ENCODE data around the gene SDE2.
"Not testable (repeated sequence)": the region's sequence is repeated elsewhere in the genome, so short reads cannot be mapped to it uniquely, and the experiment has no call there.

The SDE2 gene

GRCh38 chr1:225937048-225937968, 61.8 kb downstream of the SDE2 start:
- no peak overlapping the region for H2BK120ac ChIP-seq (ENCODE audit: low read depth, low read length)
- H4K91ac ChIP-seq (ENCODE audit: low read length): no peak overlapping the region
- no peak overlapping the region for H3K23ac ChIP-seq (ENCODE audit: low read length in 2 of 2)
- H2BK5ac ChIP-seq (ENCODE audit: low read depth, low read length, poor library complexity, severe bottlenecking): no peak overlapping the region
- H3K9ac ChIP-seq (ENCODE audit: low read length): no peak overlapping the region
- H2AFZ ChIP-seq (ENCODE audit: low read depth, low read length): no peak overlapping the region
- peak overlapping the region in 1 of 2 experiments; percentile 7 for H3K4me3 ChIP-seq (ENCODE audit: insufficient read depth in 1 of 2, low read depth in 1 of 2, low read length in 2 of 2)
- peaks cover 2% of the 10 kb centered on the region for H3K4me1 ChIP-seq (ENCODE audit: control insufficient read depth, insufficient read depth, low read depth, low read length)
- H3K4ac ChIP-seq (ENCODE audit: low read depth in 1 of 2, low read length in 2 of 2): no peak overlapping the region
- H3K36me3 ChIP-seq (ENCODE audit: control insufficient read depth in 1 of 2, insufficient read depth in 2 of 2, low read depth in 1 of 2, low read length in 2 of 2): no peaks in the 10 kb centered on the region
- H3K79me1 ChIP-seq (replicated peaks; ENCODE audit: low read length, poor library complexity, severe bottlenecking): no peaks in the 10 kb centered on the region
- no peak overlapping the region for H2BK12ac ChIP-seq (ENCODE audit: low read length in 2 of 2)
- H3K9me3 ChIP-seq (ENCODE audit: control insufficient read depth, low read length): no peaks in the 10 kb centered on the region
- no peak overlapping the region for H2AK5ac ChIP-seq (ENCODE audit: low read length, severe bottlenecking)
- H3K18ac ChIP-seq (ENCODE audit: low read depth in 1 of 2, low read length in 2 of 2): no peak overlapping the region
- peaks cover 0 to 6% of the 10 kb centered on the region in 2 experiments for H3K27me3 ChIP-seq (ENCODE audit: control insufficient read depth in 1 of 2, insufficient read depth in 1 of 2, low read length in 2 of 2)
- no peak overlapping the region for H4K8ac ChIP-seq (ENCODE audit: low read length)
- no peak overlapping the region for H3K4me2 ChIP-seq (ENCODE audit: low read length, poor library complexity, severe bottlenecking)
- no peak for DNase-seq
- H2BK15ac ChIP-seq (ENCODE audit: low read depth, poor library complexity, severe bottlenecking): no peak overlapping the region
- WGBS: 90% methylated on average over 19 of the region's 21 CpGs
- H3K14ac ChIP-seq (ENCODE audit: low read length in 2 of 2): no peak overlapping the region
- H3K27ac ChIP-seq (ENCODE audit: low read length, poor library complexity, severe bottlenecking): no peak overlapping the region

DNA sequence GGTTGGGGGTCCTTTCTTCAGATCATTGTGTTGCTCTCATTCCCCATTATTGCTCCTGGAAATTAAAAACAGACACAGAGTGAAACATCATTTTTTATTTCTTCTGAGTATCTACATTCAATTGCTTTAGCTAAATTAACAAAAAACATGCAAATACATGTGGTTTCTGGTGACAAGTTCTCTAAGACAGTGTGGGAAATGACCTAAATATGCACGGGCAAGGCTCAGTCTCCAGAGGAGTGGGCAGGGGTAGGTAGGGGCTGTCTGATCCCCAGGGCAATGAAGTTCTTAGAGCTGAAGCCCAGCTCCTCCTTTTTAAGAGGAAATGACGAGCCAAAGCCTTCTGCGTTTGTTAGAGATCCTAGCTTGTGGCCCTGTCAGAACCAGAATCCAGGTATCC, 62.6 kb downstream of the SDE2 start:
- Histone ChIP-seq H3K18ac (ENCODE audit: low read depth in 1 of 2, low read length in 2 of 2) (no peak overlapping the region), H4K8ac (ENCODE audit: low read length) (no peak overlapping the region), H3K4ac (ENCODE audit: low read depth in 1 of 2, low read length in 2 of 2) (peak overlapping the region in 1 of 2 experiments; percentile 30), H2BK5ac (ENCODE audit: low read depth, low read length, poor library complexity, severe bottlenecking) (no peak overlapping the region), H3K9ac (ENCODE audit: low read length) (no peak overlapping the region), H3K4me3 (ENCODE audit: insufficient read depth in 1 of 2, low read depth in 1 of 2, low read length in 2 of 2) (no peak overlapping the region), H3K79me1 (replicated peaks; ENCODE audit: low read length, poor library complexity, severe bottlenecking) (no peaks in the 10 kb centered on the region), H3K4me2 (ENCODE audit: low read length, poor library complexity, severe bottlenecking) (no peak overlapping the region), H4K91ac (ENCODE audit: low read length) (no peak overlapping the region), H2BK120ac (ENCODE audit: low read depth, low read length) (no peak overlapping the region), H3K4me1 (ENCODE audit: control insufficient read depth, insufficient read depth, low read depth, low read length) (peaks cover 2% of the 10 kb centered on the region), H3K23ac (ENCODE audit: low read length in 2 of 2) (no peak overlapping the region), H2BK12ac (ENCODE audit: low read length in 2 of 2) (no peak overlapping the region), H3K9me3 (ENCODE audit: control insufficient read depth, low read length) (no peaks in the 10 kb centered on the region), H2BK15ac (ENCODE audit: low read depth, poor library complexity, severe bottlenecking) (no peak overlapping the region), H3K36me3 (ENCODE audit: control insufficient read depth in 1 of 2, insufficient read depth in 2 of 2, low read depth in 1 of 2, low read length in 2 of 2) (no peaks in the 10 kb centered on the region), H3K14ac (ENCODE audit: low read length in 2 of 2) (no peak overlapping the region), H2AK5ac (ENCODE audit: low read length, severe bottlenecking) (no peak overlapping the region), H2AFZ (ENCODE audit: low read depth, low read length) (no peak overlapping the region), H3K27me3 (ENCODE audit: control insufficient read depth in 1 of 2, insufficient read depth in 1 of 2, low read length in 2 of 2) (peaks cover 0 to 6% of the 10 kb centered on the region in 2 experiments), H3K27ac (ENCODE audit: low read length, poor library complexity, severe bottlenecking) (no peak overlapping the region)
- no peak for DNase-seq
- WGBS: 58% methylated on average over 3 of the region's 3 CpGs

DNA sequence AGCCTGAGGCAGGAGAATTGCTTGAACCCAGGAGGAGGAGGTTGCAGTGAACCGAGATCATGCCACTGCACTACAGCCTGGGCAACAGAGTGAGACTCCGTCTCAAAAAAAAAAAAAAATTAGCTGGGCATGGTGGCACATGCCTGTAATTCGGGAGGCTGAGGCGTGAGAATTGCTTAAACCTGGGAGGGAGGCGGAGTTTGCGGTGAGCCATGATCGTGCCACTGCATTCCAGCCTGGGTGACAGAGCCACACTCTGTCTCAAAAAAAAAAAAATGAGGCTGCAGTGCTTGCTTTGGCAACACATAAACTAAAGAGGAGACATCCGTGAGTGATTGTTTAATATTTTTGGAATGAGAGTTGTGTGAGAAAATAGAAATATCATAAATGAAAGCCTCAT, 63.1 kb downstream of the SDE2 start:
- WGBS: 92% methylated on average over 7 of the region's 8 CpGs
- not testable (repeated sequence) for H4K8ac ChIP-seq (ENCODE audit: low read length)

DNA sequence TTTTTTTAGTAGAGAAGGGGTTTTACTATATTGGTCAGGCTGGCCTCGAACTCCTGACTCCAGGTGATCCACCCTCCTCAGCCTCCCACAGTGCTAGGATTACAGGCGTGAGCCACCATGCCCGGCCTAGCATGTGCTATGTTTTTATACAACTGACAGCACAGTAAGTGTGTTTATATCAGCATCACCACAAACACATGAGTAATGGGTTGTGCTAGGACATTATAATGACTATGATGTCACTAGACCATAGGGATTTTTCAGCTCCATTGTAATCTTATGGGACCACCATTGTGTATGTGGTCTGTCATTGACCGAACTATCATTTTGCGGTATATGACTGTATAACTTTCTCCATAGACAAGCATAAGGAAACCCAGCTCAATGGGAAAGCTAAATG, 64.4 kb downstream of the SDE2 start:
- Histone ChIP-seq H3K4me2 (ENCODE audit: low read length, poor library complexity, severe bottlenecking) (no peak overlapping the region), H3K36me3 (ENCODE audit: control insufficient read depth in 1 of 2, insufficient read depth in 2 of 2, low read depth in 1 of 2, low read length in 2 of 2) (no peaks in the 10 kb centered on the region), H3K9me3 (ENCODE audit: control insufficient read depth, low read length) (no peaks in the 10 kb centered on the region), H3K23ac (ENCODE audit: low read length in 2 of 2) (no peak overlapping the region), H2BK15ac (ENCODE audit: low read depth, poor library complexity, severe bottlenecking) (no peak overlapping the region), H4K8ac (ENCODE audit: low read length) (no peak overlapping the region), H3K4me3 (ENCODE audit: insufficient read depth in 1 of 2, low read depth in 1 of 2, low read length in 2 of 2) (no peak overlapping the region), H3K18ac (ENCODE audit: low read depth in 1 of 2, low read length in 2 of 2) (no peak overlapping the region), H2BK12ac (ENCODE audit: low read length in 2 of 2) (no peak overlapping the region), H3K79me1 (replicated peaks; ENCODE audit: low read length, poor library complexity, severe bottlenecking) (no peaks in the 10 kb centered on the region), H3K14ac (ENCODE audit: low read length in 2 of 2) (no peak overlapping the region), H3K27me3 (ENCODE audit: control insufficient read depth in 1 of 2, insufficient read depth in 1 of 2, low read length in 2 of 2) (no peaks in the 10 kb centered on the region), H3K4ac (ENCODE audit: low read depth in 1 of 2, low read length in 2 of 2) (no peak overlapping the region), H3K27ac (ENCODE audit: low read length, poor library complexity, severe bottlenecking) (no peak overlapping the region), H3K9ac (ENCODE audit: low read length) (no peak overlapping the region), H2AK5ac (ENCODE audit: low read length, severe bottlenecking) (no peak overlapping the region), H2BK120ac (ENCODE audit: low read depth, low read length) (no peak overlapping the region), H2BK5ac (ENCODE audit: low read depth, low read length, poor library complexity, severe bottlenecking) (no peak overlapping the region), H4K91ac (ENCODE audit: low read length) (no peak overlapping the region), H2AFZ (ENCODE audit: low read depth, low read length) (no peak overlapping the region), H3K4me1 (ENCODE audit: control insufficient read depth, insufficient read depth, low read depth, low read length) (peaks cover 2% of the 10 kb centered on the region)
- peak; percentile 45 for DNase-seq
- 93% methylated on average over 2 of the region's 5 CpGs for WGBS

More for the DNA sequence above, 63.1 kb downstream of the SDE2 start:
- not testable (repeated sequence) for H4K91ac ChIP-seq (ENCODE audit: low read length); H3K27me3 ChIP-seq (ENCODE audit: control insufficient read depth in 1 of 2, insufficient read depth in 1 of 2, low read length in 2 of 2); H3K9ac ChIP-seq (ENCODE audit: low read length); H3K4me3 ChIP-seq (ENCODE audit: insufficient read depth in 1 of 2, low read depth in 1 of 2, low read length in 2 of 2); H3K4me1 ChIP-seq (ENCODE audit: control insufficient read depth, insufficient read depth, low read depth, low read length); H3K36me3 ChIP-seq (ENCODE audit: control insufficient read depth in 1 of 2, insufficient read depth in 2 of 2, low read depth in 1 of 2, low read length in 2 of 2); H3K79me1 ChIP-seq (replicated peaks; ENCODE audit: low read length, poor library complexity, severe bottlenecking); H2BK120ac ChIP-seq (ENCODE audit: low read depth, low read length); H2AFZ ChIP-seq (ENCODE audit: low read depth, low read length); H3K23ac ChIP-seq (ENCODE audit: low read length in 2 of 2); H3K9me3 ChIP-seq (ENCODE audit: control insufficient read depth, low read length); H2BK5ac ChIP-seq (ENCODE audit: low read depth, low read length, poor library complexity, severe bottlenecking); H3K27ac ChIP-seq (ENCODE audit: low read length, poor library complexity, severe bottlenecking); H2AK5ac ChIP-seq (ENCODE audit: low read length, severe bottlenecking); H3K18ac ChIP-seq (ENCODE audit: low read depth in 1 of 2, low read length in 2 of 2); H3K4me2 ChIP-seq (ENCODE audit: low read length, poor library complexity, severe bottlenecking); H3K4ac ChIP-seq (ENCODE audit: low read depth in 1 of 2, low read length in 2 of 2); H2BK12ac ChIP-seq (ENCODE audit: low read length in 2 of 2); H2BK15ac ChIP-seq (ENCODE audit: low read depth, poor library complexity, severe bottlenecking); DNase-seq; H3K14ac ChIP-seq (ENCODE audit: low read length in 2 of 2)
